ENCODE measurements around the gene L2HGDH. TPM values are rescaled to one million over a fixed set of nuclear protein-coding genes. Genes with fewer than 3 reads are reported as not detected.
A peak's percentile ranks its signal among the peaks of the same experiment; 100 is the strongest.

L2HGDH gene
- total RNA-seq, 6 experiments from 2014 or later = 3.1 to 5.2 (median 3.4) TPM

- H3K9me3 Mint-ChIP-seq = no peaks in the 10 kb centered on the region
- no peak overlapping the region for H3K4me3 Mint-ChIP-seq
- peak; percentile 75 for DNase-seq
- H3K27me3 Mint-ChIP-seq (ENCODE audit: insufficient read depth) = no peaks in the 10 kb centered on the region
- H3K36me3 Mint-ChIP-seq (ENCODE audit: low read depth) = no peaks in the 10 kb centered on the region
- H3K27ac Mint-ChIP-seq = peak overlapping the region; percentile 20
- TF ChIP-seq, protein P1, sequence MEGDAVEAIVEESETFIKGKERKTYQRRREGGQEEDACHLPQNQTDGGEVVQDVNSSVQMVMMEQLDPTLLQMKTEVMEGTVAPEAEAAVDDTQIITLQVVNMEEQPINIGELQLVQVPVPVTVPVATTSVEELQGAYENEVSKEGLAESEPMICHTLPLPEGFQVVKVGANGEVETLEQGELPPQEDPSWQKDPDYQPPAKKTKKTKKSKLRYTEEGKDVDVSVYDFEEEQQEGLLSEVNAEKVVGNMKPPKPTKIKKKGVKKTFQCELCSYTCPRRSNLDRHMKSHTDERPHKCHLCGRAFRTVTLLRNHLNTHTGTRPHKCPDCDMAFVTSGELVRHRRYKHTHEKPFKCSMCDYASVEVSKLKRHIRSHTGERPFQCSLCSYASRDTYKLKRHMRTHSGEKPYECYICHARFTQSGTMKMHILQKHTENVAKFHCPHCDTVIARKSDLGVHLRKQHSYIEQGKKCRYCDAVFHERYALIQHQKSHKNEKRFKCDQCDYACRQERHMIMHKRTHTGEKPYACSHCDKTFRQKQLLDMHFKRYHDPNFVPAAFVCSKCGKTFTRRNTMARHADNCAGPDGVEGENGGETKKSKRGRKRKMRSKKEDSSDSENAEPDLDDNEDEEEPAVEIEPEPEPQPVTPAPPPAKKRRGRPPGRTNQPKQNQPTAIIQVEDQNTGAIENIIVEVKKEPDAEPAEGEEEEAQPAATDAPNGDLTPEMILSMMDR (IDR thresholded peaks at IDR 0.05) = no peak
- peaks cover 29% of the 10 kb centered on the region for H3K4me1 Mint-ChIP-seq (ENCODE audit: low read depth)
These were observed 21.0 kb upstream of the L2HGDH start for GRCh38 chr14:50333014-50333509.

DNA sequence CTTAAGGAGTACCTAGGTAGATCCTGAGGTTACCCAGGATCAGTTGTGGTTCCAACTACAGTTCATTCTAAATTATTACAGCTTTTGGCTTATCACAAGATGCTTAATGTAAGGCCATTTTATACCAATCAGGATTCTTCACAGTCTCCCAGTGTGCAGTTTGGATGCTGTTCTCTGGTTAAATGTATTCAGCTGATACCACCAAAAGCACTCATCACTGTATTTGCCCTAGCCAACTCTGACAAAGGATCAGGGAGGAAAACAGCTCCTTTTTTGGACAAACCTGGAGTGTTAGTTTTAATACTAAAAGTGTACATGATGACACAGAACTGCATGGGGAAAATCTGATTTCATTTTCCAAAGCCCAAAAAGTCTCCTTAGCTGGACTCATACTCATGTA is 19.6 kb upstream of the L2HGDH start:
- H3K4me1 Mint-ChIP-seq (ENCODE audit: low read depth) = peaks cover 28% of the 10 kb centered on the region
- no peaks in the 10 kb centered on the region for H3K36me3 Mint-ChIP-seq (ENCODE audit: low read depth)
- TF ChIP-seq, protein P1 (IDR thresholded peaks at IDR 0.05) = no peak
- H3K4me3 Mint-ChIP-seq = no peak overlapping the region
- DNase-seq = no peak
- no peak overlapping the region for H3K27ac Mint-ChIP-seq
- no peaks in the 10 kb centered on the region for H3K27me3 Mint-ChIP-seq (ENCODE audit: insufficient read depth)
- no peaks in the 10 kb centered on the region for H3K9me3 Mint-ChIP-seq

DNA sequence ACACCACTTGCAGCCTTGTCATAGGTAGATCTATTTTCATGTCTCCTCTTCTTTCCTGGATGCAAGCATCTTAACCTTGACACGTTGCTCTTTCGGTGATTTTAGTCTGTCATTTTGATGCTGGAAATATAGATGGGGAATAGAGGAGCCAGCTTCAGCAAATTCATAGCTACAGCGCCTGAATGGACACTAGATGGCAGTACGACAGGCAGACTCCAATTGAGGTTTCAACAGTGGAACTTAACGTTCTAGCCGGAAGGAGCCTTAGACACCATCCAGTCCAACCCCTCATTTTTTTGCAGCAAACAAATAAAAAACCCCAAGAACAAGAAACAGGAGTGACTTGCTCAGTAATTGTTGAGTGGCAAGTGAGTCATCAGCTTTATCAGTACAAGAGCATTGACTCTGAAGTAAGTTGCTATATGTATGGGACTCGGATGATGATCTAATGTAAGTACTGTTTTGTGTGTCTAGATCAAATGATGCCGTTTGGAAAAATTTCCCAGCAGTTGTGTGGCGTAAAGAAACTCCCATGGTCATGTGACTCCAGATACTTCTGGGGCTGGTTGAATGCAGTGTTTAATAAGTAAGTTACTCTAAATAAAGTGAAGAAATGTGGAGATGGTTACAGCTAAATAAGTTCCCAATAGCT is 9.1 kb upstream of the L2HGDH start:
- no peak overlapping the region for H3K4me3 Mint-ChIP-seq
- DNase-seq = peak; percentile 97
- H3K27me3 Mint-ChIP-seq (ENCODE audit: insufficient read depth) = no peaks in the 10 kb centered on the region; the same call in 1 of the 2 replicates
- no peak overlapping the region for H3K27ac Mint-ChIP-seq
- TF ChIP-seq, protein P1 (IDR thresholded peaks at IDR 0.05) = peak; percentile 92
- H3K36me3 Mint-ChIP-seq (ENCODE audit: low read depth) = peaks cover 8% of the 10 kb centered on the region
- peaks cover 10% of the 10 kb centered on the region; the same call in 1 of the 2 replicates for H3K4me1 Mint-ChIP-seq (ENCODE audit: low read depth)
- H3K9me3 Mint-ChIP-seq = no peaks in the 10 kb centered on the region

DNA sequence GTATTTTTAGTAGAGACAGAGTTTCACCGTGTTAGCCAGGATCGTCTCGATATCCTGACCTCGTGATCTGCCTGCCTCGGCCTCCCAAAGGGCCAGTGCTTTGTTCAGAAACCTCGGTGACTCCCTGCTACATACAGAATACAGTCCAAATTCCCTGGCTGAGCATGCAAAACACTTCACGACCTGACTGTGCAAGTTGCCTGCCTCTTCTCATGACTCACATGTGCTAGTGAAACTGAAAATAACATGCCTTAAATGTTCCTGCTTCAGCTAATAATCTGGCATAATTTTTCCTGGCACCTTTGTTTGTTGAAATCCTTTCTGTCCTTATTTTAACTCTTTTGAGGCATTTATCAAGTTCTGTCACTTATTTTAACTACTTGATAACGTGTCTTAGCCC is 8.3 kb upstream of the L2HGDH start:
- peak; percentile 30 for DNase-seq
- peaks cover 9% of the 10 kb centered on the region; the same call in 1 of the 2 replicates for H3K36me3 Mint-ChIP-seq (ENCODE audit: low read depth)
- no peak overlapping the region for H3K27ac Mint-ChIP-seq
- H3K9me3 Mint-ChIP-seq = no peaks in the 10 kb centered on the region
- H3K27me3 Mint-ChIP-seq (ENCODE audit: insufficient read depth) = no peaks in the 10 kb centered on the region; the same call in 1 of the 2 replicates
- no peak overlapping the region for H3K4me3 Mint-ChIP-seq
- peaks cover 10% of the 10 kb centered on the region; the same call in 1 of the 2 replicates for H3K4me1 Mint-ChIP-seq (ENCODE audit: low read depth)
- TF ChIP-seq, protein P1 (IDR thresholded peaks at IDR 0.05) = no peak

GRCh38 chr14:50319721-50320120 is 7.7 kb upstream of the L2HGDH start:
- no peak for DNase-seq
- H3K4me1 Mint-ChIP-seq (ENCODE audit: low read depth) = peaks cover 10% of the 10 kb centered on the region; the same call in 1 of the 2 replicates
- H3K27me3 Mint-ChIP-seq (ENCODE audit: insufficient read depth) = no peaks in the 10 kb centered on the region; the same call in 1 of the 2 replicates
- 0 out of 2 replicates have a peak overlapping the region, but pooled peaks have one; percentile 0 for H3K27ac Mint-ChIP-seq
- H3K9me3 Mint-ChIP-seq = no peaks in the 10 kb centered on the region
- no peak overlapping the region for H3K4me3 Mint-ChIP-seq
- H3K36me3 Mint-ChIP-seq (ENCODE audit: low read depth) = peaks cover 9% of the 10 kb centered on the region; the same call in 1 of the 2 replicates
- TF ChIP-seq, protein P1 (IDR thresholded peaks at IDR 0.05) = no peak

Data from HFFc6 (cell line).